Esophagus mucosa (tissue), 1 donor: Measurements from ENCODE around the gene GINS2. TPM values are rescaled to one million over a fixed set of nuclear protein-coding genes. Genes with fewer than 3 reads are reported as not detected.

Source experiments
- ATAC-seq: fragments of 200-7000 bp; cut with Tn5 transposase; one replicate; pipeline ENCODE4 v1.9.1; 2020
- total RNA-seq: library from RNA; stranded (reverse); gene quantifications from one replicate; pipeline ENCODE4 v1.2.4, GENCODE V29; 2023
- donor health status: DM: yes; HTN: yes; CAD: no.

GINS2 gene
- total RNA-seq, 1 donor from 2014 or later: 10.9 TPM

- ATAC-seq: no peak
Observed at GRCh38 chr16:85665929-85666328, 22.8 kb downstream of the GINS2 start.

GRCh38 chr16:85665373-85665740, 23.4 kb downstream of the GINS2 start:
- ATAC-seq: no peak

- ATAC-seq: no peak
Observed at GRCh38 chr16:85664580-85665372, 24.0 kb downstream of the GINS2 start.

GRCh38 chr16:85663891-85664321, 24.8 kb downstream of the GINS2 start:
- no peak for ATAC-seq

GRCh38 chr16:85662976-85663830, 25.6 kb downstream of the GINS2 start:
- ATAC-seq: no peak

GRCh38 chr16:85662482-85662812, 26.3 kb downstream of the GINS2 start:
- ATAC-seq: no peak

- no peak for ATAC-seq
Observed at GRCh38 chr16:85661740-85662481, 26.8 kb downstream of the GINS2 start.

- ATAC-seq: no peak
Observed at GRCh38 chr16:85660843-85661739, 27.7 kb downstream of the GINS2 start.

GRCh38 chr16:85659805-85660511, 28.8 kb downstream of the GINS2 start:
- peak; percentile 66 for ATAC-seq

- no peak for ATAC-seq
Observed at GRCh38 chr16:85659336-85659735, 29.4 kb downstream of the GINS2 start.

- no peak for ATAC-seq
Observed at GRCh38 chr16:85658504-85659326, 30.0 kb downstream of the GINS2 start.

GRCh38 chr16:85657996-85658395, 30.8 kb downstream of the GINS2 start:
- no peak for ATAC-seq

GRCh38 chr16:85657267-85657650, 31.5 kb downstream of the GINS2 start:
- ATAC-seq: no peak

- ATAC-seq: no peak
Observed at GRCh38 chr16:85656351-85657266, 32.1 kb downstream of the GINS2 start.

- ATAC-seq: no peak
Observed at GRCh38 chr16:85655216-85656129, 33.3 kb downstream of the GINS2 start.

- no peak for ATAC-seq
Observed at GRCh38 chr16:85654251-85655095, 34.3 kb downstream of the GINS2 start.

GRCh38 chr16:85653290-85653891, 35.4 kb downstream of the GINS2 start:
- ATAC-seq: no peak
